ENCODE results near the gene PLEKHM2. TPM values are rescaled to one million over a fixed set of nuclear protein-coding genes. Genes with fewer than 3 reads are reported as not detected.

Gene PLEKHM2
- total RNA-seq, 1 donor from 2014 or later: 61.8 TPM

DNA sequence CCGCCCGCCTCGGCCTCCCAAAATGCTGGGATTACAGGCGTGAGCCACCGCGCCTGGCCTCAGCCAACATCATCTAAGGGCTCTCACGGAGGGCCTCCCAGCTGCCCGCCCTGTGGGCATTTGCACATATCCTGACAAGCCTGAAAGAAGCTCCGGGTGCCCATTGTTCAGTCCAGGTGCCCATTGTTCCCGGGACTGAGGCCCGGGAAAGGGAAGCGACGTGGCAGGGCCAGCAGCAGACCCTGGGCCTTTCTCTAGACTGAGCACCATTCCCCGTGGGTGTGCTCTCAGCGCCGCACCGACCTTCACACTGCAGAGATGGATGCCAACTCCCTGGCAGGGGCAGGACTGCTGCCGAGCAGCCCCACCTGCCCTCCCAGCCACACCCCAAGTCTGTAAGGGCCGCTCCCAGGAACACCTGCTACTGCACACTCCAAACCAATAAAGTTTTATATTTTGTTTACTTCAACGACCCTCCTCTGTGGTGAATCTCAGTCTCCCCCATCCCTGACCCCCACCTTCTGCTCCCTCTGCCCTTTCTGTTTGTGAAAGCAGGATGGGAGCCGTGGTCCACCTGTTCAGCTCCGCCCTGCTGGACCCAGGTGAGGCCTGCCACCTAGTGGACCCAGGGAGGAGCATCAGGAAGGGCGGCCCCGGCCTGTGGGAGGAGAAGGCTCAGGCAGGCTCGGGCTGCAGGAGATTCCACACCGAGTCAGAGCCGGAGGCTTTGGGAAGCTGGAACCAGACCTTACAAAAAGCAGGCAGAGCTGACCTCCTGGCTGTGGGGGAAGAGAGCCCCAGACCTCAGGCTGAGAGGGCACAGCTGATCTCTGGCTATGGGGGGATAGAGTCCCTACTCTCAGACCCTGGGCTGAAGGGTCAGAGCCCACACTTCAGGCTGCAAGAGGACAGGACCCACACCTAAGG is 57.1 kb downstream of the PLEKHM2 start:
- DNase-seq: peak; percentile 81

GRCh38 chr1:15742339-15742801 is 58.2 kb downstream of the PLEKHM2 start, which contains the start of gene TMEM82:
Gene TMEM82, plus strand, starts transcription at chr1:15742499. Its CDS starts 61 bp downstream, at chr1:15742560.
- no peak for DNase-seq

DNA sequence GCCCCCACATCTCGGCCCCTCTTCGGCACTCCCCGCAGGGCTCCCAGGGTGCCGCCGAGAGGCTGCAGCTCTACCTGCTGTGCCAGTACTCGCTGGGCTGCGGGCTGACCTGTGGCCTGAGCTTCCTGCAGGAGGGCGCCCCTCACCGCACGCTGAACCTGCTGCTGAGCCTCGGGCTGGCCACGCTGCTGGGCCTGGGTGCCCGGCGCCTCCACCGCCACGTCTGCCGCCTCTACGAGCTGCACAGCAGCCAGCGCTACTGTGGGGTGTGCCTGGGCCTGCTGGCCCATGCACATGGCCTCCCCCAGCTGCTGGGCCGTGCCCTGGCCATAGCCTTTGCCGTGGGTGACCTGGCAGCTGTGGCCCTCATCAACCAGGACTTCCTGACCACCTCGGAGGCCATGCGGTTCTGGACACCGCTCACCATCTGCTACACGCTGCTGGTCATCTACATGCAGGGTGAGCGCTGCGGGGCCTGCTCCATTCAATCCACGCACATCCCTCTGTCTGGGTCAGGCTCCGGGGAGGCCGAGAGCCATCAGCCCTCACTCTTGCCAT is 60.1 kb downstream of the PLEKHM2 start:
- DNase-seq: no peak

GRCh38 chr1:15747378-15747777 is 63.3 kb downstream of the PLEKHM2 start:
- no peak for DNase-seq

GRCh38 chr1:15748264-15748663 is 64.1 kb downstream of the PLEKHM2 start:
- DNase-seq: no peak

- DNase-seq: no peak
Observed at GRCh38 chr1:15748690-15749398, 64.7 kb downstream of the PLEKHM2 start.

GRCh38 chr1:15749399-15750291 is 65.5 kb downstream of the PLEKHM2 start:
- DNase-seq: peak; percentile 88

GRCh38 chr1:15750924-15751323 is 66.8 kb downstream of the PLEKHM2 start:
- DNase-seq: no peak

DNA sequence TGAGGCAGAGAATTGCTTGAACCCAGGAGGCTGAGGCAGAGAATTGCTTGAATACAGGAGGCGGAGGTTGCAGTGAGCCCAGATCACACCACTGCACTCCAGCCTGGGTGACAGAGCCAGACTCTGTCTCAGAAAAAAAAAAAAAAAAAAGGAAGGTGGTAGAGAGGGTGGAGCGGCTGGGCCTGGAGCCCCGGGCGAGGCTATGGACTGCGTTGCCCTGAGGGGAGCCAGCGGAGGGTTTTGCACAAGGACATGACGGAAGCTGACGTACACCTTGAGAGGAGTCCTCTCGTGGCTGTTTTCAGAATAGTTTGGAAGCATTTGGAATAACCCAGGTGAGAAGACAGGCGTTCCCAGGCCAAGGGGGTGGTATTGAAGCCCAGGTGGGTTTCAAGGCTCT is 67.6 kb downstream of the PLEKHM2 start:
- DNase-seq: no peak

DNA sequence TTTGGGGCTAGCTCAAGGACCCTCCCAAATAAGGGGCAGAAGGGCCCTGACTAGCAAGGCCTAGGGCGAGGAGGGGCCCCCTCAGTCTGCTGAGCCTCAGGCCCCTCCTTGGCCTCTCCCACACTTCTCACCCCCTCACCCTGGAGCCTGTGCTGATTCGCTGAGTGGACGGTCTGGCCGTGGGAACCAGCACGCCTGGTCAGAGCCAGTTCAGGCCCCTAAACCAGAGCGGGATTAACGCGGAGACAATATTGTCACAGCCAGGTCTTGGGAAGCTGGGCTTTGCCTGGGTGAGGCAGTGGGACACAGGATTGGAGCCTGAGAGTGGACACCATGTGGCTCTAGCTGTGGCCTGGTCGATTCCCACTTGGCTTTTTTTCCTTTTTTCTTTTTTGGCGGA is 69.7 kb downstream of the PLEKHM2 start:
- DNase-seq: no peak

- DNase-seq: no peak
Observed at GRCh38 chr1:15755021-15755645, 71.0 kb downstream of the PLEKHM2 start.

GRCh38 chr1:15755646-15756040 is 71.5 kb downstream of the PLEKHM2 start:
- DNase-seq: no peak

GRCh38 chr1:15756143-15757015 is 72.3 kb downstream of the PLEKHM2 start:
- DNase-seq: peak; percentile 66

- no peak for DNase-seq
Observed at GRCh38 chr1:15757016-15757543, 73.0 kb downstream of the PLEKHM2 start.

DNA sequence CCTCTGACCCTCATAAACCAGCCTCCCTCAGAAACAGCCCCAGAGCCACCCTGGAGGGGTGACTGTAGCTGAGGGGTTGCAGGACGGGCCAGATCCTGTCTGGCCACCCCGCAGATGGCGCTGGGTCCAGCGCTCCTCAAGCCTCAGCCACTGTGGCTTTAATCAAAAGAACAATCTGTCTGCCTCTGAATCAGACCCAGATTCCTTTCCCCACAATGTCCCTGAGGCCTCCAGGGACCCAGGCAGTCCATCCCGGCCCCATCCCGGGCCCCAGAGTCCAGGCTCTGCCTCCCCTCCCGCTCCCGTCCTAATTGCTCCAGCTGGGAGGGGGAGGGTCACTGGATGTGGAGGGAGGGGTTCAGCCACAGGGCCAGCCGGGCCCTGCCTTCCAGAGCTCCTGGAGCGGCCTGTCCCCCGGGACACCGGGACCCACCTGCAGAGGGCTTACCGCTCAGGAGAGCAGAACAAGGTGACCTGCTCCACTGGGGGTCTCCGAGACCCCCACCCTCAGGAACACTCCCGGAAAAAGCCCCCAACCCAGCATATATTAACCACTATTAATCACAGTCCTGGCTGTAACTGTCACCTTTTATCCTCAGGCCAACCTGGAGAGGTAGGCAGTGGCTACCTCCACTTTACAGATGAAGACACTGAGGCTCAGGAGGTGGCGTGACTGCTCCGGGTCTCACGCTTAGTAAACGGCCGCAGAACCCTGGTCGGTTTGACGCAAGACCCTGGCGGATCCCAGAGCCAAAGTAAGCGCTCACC is 73.6 kb downstream of the PLEKHM2 start:
- DNase-seq: peak; percentile 46

DNA sequence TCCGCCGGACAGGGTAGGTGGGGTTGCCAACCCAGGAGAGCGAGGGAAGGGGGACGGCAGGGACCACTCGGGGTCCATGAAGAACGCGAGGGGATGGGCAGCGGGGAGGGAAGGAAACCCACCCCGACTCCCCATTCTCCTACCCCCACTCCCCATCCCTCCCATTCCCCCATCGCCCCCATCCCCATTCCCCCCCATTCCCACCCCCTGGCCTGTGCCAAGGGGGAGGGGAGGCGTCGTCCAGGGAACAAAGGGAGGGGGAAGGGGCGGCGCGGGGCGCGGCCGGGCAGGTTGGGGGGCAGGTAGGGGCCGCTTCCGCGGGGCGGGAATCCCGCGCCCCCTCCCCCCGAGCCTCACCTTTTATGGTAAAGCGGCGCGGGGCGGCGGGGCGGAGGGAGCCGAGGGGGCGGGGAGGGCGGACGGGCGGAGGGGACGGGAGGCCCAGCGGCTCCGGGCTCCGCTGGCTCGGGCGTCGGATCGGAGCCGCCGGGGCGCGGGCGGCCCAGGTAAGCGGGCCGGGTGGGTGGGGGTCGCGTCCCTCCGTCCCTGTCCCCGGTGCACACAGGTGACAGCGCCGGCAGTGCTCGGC is 74.3 kb downstream of the PLEKHM2 start, which contains the start of gene FBLIM1:
FBLIM1 (plus strand) TSS at position 453 of the 589 bp plus-strand sequence. CDS start 6,189 bp downstream, outside the sequence.
- peak; percentile 61 for DNase-seq

GRCh38 chr1:15758953-15759661 is 75.0 kb downstream of the PLEKHM2 start:
- no peak for DNase-seq

DNA sequence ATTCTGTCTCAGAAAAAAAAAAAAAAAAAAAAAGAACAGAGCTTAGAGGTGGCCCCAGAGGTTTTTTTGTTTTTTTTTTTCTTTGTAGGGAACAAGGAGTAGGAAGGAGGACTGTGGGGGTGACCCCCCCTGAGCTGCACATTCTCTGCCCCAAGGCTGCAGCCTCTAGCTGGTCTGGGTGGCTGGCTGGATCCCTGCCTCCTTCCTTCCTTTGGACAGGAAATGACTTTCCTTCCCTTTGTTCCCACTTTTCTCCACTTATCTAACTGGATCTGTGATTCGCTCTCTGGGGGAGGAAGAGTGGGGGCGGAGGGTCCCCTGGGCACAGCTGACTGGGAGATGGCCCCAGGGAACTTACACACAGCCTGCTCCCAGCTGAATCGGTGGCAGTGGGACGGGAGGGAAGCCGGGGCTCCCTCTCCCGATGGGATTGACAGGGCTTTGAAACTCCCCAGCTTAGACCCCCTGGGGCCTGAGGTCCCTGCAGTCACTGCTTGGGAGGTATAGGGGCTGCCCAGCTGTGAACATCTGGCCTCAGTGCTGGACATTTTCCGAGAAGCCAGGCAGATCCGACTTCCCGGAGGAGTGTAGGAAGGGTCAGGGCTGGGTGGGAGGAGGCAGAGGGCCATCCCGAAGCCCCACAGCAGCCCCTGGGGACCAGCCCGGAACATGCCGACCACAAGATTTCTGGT is 76.5 kb downstream of the PLEKHM2 start:
- peak; percentile 58 for DNase-seq

Measured in dermis blood vessel endothelial cell (primary cell).